H1 (cell line): Measurements from ENCODE around the gene FKBP5. TPM values are rescaled to one million over a fixed set of nuclear protein-coding genes. Genes with fewer than 3 reads are reported as not detected.

Source experiments
- CTCF ChIA-PET: fragments of 300-600 bp; sonication (Branson Sonifier 250); formaldehyde crosslinking; loops from one replicate; lab custom pipeline; 2021; ENCODE audit not compliant: partially characterized antibody; lab: Charles Lee
- POLR2A ChIA-PET: fragments of 300-600 bp; sonication (Branson Sonifier 250); formaldehyde crosslinking; loops from one replicate; lab custom pipeline; 2021; ENCODE audit warnings: inconsistent platforms; ENCODE audit not compliant: partially characterized antibody; lab: Charles Lee
- DNase-seq, 2 experiments: peaks; one replicate each; pipeline versions ENCODE4 v3.0.0 to v3.0.0-alpha.2; 2010 to 2022; ENCODE audit warnings: low spot score in 2 of 2, low read depth in 1 of 2, mixed read lengths in 1 of 2
- FAIRE-seq: peaks from 2 replicates; lab custom pipeline; 2011; peaks lifted over from hg19 to GRCh38; lab: Jason Lieb, UNC
- H2AFZ ChIP-seq: 2 replicates; pipeline ENCODE4 v1.8.1; 2012; ENCODE audit warnings: low read length, inconsistent platforms
- H2AK5ac ChIP-seq: 2 replicates; pipeline ENCODE4 v1.6.1; 2013; ENCODE audit warnings: low read depth, low read length
- H2BK120ac ChIP-seq: replicated peaks from 2 replicates; pipeline ENCODE3; 2013; ENCODE audit warnings: low read depth, low read length, inconsistent platforms
- H2BK12ac ChIP-seq: 2 replicates; pipeline ENCODE4 v1.6.1; 2013; ENCODE audit warnings: low read depth, low read length
- H2BK15ac ChIP-seq: 2 replicates; pipeline ENCODE4 v1.6.1; 2013; ENCODE audit warnings: low read length
- H2BK20ac ChIP-seq: 2 replicates; pipeline ENCODE4 v1.6.1; 2013; ENCODE audit warnings: low read length
- H2BK5ac ChIP-seq: 2 replicates; pipeline ENCODE4 v1.6.1; 2013; ENCODE audit warnings: low read depth, low read length
- H3K14ac ChIP-seq: 2 replicates; pipeline ENCODE4 v1.6.1; 2013; ENCODE audit warnings: inconsistent platforms; ENCODE audit not compliant: insufficient read length
- H3K18ac ChIP-seq: 2 replicates; pipeline ENCODE4 v1.6.1; 2013; ENCODE audit warnings: low read length; ENCODE audit errors: extremely low read depth
- H3K23ac ChIP-seq: 2 replicates; pipeline ENCODE4 v1.6.1; 2013; ENCODE audit warnings: inconsistent platforms; ENCODE audit not compliant: insufficient read length
- H3K23me2 ChIP-seq: 2 replicates; pipeline ENCODE4 v1.6.1; 2013; ENCODE audit warnings: low read depth, low read length
- H3K27ac ChIP-seq: 2 replicates; pipeline ENCODE4 v1.6.1; 2011; ENCODE audit warnings: low read depth, low read length, inconsistent platforms
- H3K27me3 ChIP-seq, 4 experiments: replicated peaks in 1 of 4; 1 replicate in 1 of 4; 2 replicates in 3 of 4; pipeline versions ENCODE4 v1.6.1 to v1.8.1; 2011 to 2013; ENCODE audit warnings: low read length in 3 of 4, mild to moderate bottlenecking in 3 of 4, inconsistent platforms in 2 of 4, mixed read lengths in 2 of 4, moderate library complexity in 1 of 4; ENCODE audit not compliant: control insufficient read depth in 3 of 4, insufficient read depth in 3 of 4; ENCODE audit errors: extremely low read depth in 1 of 4
- H3K36me3 ChIP-seq, 4 experiments: 2 replicates each; pipeline versions ENCODE4 v1.6.1 to v1.8.1; 2011 to 2013; ENCODE audit warnings: mild to moderate bottlenecking in 4 of 4, low read length in 3 of 4, moderate library complexity in 2 of 4, control low read depth in 1 of 4, inconsistent platforms in 1 of 4; ENCODE audit not compliant: insufficient read depth in 4 of 4, control insufficient read depth in 2 of 4
- H3K4ac ChIP-seq: replicated peaks from 2 replicates; pipeline ENCODE3; 2013; ENCODE audit warnings: low read length, low read depth, mixed read lengths, inconsistent platforms; ENCODE audit not compliant: insufficient read length
- H3K4me1 ChIP-seq, 4 experiments: replicated peaks in 1 of 4; 1 replicate in 1 of 4; 2 replicates in 3 of 4; pipeline versions ENCODE4 v1.6.1 to v1.8.1; 2011 to 2013; ENCODE audit warnings: low read length in 3 of 4, inconsistent platforms in 2 of 4, mixed read lengths in 1 of 4; ENCODE audit not compliant: insufficient read depth in 4 of 4, control insufficient read depth in 3 of 4
- H3K4me2 ChIP-seq, 2 experiments: 2 replicates each; pipeline versions ENCODE4 v1.6.1 to v1.8.1; 2011 to 2013; ENCODE audit warnings: low read depth in 2 of 2, low read length in 2 of 2, control low read depth in 1 of 2, inconsistent platforms in 1 of 2, mild to moderate bottlenecking in 1 of 2; ENCODE audit not compliant: insufficient read depth in 1 of 2
- H3K4me3 ChIP-seq, 4 experiments: fragments of 200-600, 300-600 bp in 1 of 4; sonication (generic), shearing (Covaris generic), sonication (Bioruptor Twin) in 1 of 4; 2 replicates each; pipeline versions ENCODE4 v1.5.1 to v1.8.1; 2011 to 2016; ENCODE audit warnings: low read length in 4 of 4, low read depth in 3 of 4, control low read depth in 2 of 4, inconsistent platforms in 2 of 4, mild to moderate bottlenecking in 2 of 4, mixed read lengths in 1 of 4, moderate library complexity in 1 of 4; ENCODE audit not compliant: insufficient read depth in 2 of 4; ENCODE audit errors: extremely low read depth in 1 of 4
- H3K56ac ChIP-seq: replicated peaks from 2 replicates; pipeline ENCODE3; 2013; ENCODE audit warnings: low read depth, mild to moderate bottlenecking, mixed read lengths, low read length, inconsistent platforms; ENCODE audit not compliant: insufficient read length
- H3K79me1 ChIP-seq: 2 replicates; pipeline ENCODE4 v1.6.1; 2013; ENCODE audit warnings: low read depth, low read length, control low read depth
- H3K79me2 ChIP-seq, 2 experiments: 2 replicates each; pipeline versions ENCODE4 v1.6.1 to v1.8.1; 2012 to 2013; ENCODE audit warnings: low read length in 2 of 2, mild to moderate bottlenecking in 2 of 2, inconsistent platforms in 1 of 2; ENCODE audit not compliant: insufficient read depth in 2 of 2, control insufficient read depth in 1 of 2
- H3K9ac ChIP-seq, 4 experiments: replicated peaks in 1 of 4; 1 replicate in 1 of 4; 2 replicates in 3 of 4; pipeline versions ENCODE4 v1.6.1 to v1.8.1; 2011 to 2013; ENCODE audit warnings: low read depth in 3 of 4, low read length in 3 of 4, control low read depth in 2 of 4, mild to moderate bottlenecking in 2 of 4, moderate library complexity in 2 of 4, inconsistent platforms in 1 of 4; ENCODE audit errors: extremely low read depth in 1 of 4
- H3K9me3 ChIP-seq, 2 experiments: 2 replicates each; pipeline versions ENCODE4 v1.6.1 to v1.8.1; 2012 to 2013; ENCODE audit warnings: mild to moderate bottlenecking in 2 of 2, moderate library complexity in 2 of 2, control low read depth in 1 of 2, inconsistent platforms in 1 of 2, low read depth in 1 of 2, low read length in 1 of 2, mixed read lengths in 1 of 2; ENCODE audit not compliant: insufficient read depth in 2 of 2
- H4K20me1 ChIP-seq, 2 experiments: replicated peaks in 1 of 2; 2 replicates each; pipeline versions ENCODE3 to v1.8.1; 2011 to 2013; ENCODE audit warnings: inconsistent platforms in 2 of 2, low read length in 2 of 2, mild to moderate bottlenecking in 1 of 2; ENCODE audit not compliant: insufficient read depth in 2 of 2, control insufficient read depth in 1 of 2
- H4K5ac ChIP-seq: 2 replicates; pipeline ENCODE4 v1.6.1; 2013; ENCODE audit warnings: low read length, low read depth, mixed read lengths, inconsistent platforms; ENCODE audit not compliant: insufficient read length
- H4K8ac ChIP-seq: 2 replicates; pipeline ENCODE4 v1.8.0; 2013; ENCODE audit warnings: mild to moderate bottlenecking, moderate library complexity, low read length, inconsistent platforms; ENCODE audit not compliant: insufficient read depth; ENCODE audit errors: extremely low read depth
- H4K91ac ChIP-seq: replicated peaks from 2 replicates; pipeline ENCODE3; 2013; ENCODE audit warnings: low read length, mixed read lengths, inconsistent platforms; ENCODE audit not compliant: insufficient read length
- MAX ChIP-seq: IDR thresholded peaks from 2 replicates; pipeline ENCODE4 v1.6.1; 2012; ENCODE audit warnings: inconsistent platforms
- RFX5 ChIP-seq: IDR thresholded peaks from 2 replicates; pipeline ENCODE4 v1.6.1; 2011; ENCODE audit warnings: low read depth, low read length, improper control_type of control experiment, borderline replicate concordance
- SAP30 ChIP-seq: fragments of 300-600 bp; sonication (generic); IDR thresholded peaks from 2 replicates; pipeline ENCODE4 v1.7.1; 2012; ENCODE audit warnings: low read length, moderate library complexity, mild to moderate bottlenecking, inconsistent platforms; ENCODE audit not compliant: insufficient read depth, insufficient replicate concordance
- SIRT6 ChIP-seq: IDR thresholded peaks from one replicate; pipeline ENCODE4 v1.7.1; 2012; ENCODE audit warnings: low read length, inconsistent platforms
- TCF12 ChIP-seq: IDR thresholded peaks from 2 replicates; pipeline ENCODE4 v1.6.1; 2011; ENCODE audit warnings: low read depth, mild to moderate bottlenecking, low read length
- ZNF274 ChIP-seq: IDR thresholded peaks from 2 replicates; pipeline ENCODE4 v1.7.0; 2012; ENCODE audit warnings: low read length, borderline replicate concordance; ENCODE audit errors: extremely low read depth
- WGBS, 2 experiments: shearing (Covaris generic) in 1 of 2; methylation state at CpG; one replicate each; pipeline versions ENCODE4 v1.1.6 to v1.1.7; 2013 to 2015; ENCODE audit warnings: low lambda C conversion rate in 2 of 2, mixed read lengths in 2 of 2, inconsistent platforms in 1 of 2, low coverage in 1 of 2, missing lambda C conversion rate in 1 of 2; ENCODE audit not compliant: insufficient replicate concordance in 2 of 2, insufficient coverage in 1 of 2, insufficient read length in 1 of 2; ENCODE audit errors: extremely low coverage in 1 of 2, missing lambda C conversion rate in 1 of 2; 5-methylcytosine and 5-hydroxymethylcytosine counted together
- polyA plus RNA-seq, 7 experiments: library from polyadenylated mRNA; depleted of rRNA in 3 of 7; stranded (reverse) in 5 of 7; unstranded in 2 of 7; fragments of >200 nt in 5 of 7; fragments of 200-250 nt in 2 of 7; gene quantifications; 1 replicate in 5 of 7; 2 replicates in 1 of 7; 4 replicates in 1 of 7; pipeline versions ENCODE4 v1.2.1 to v1.2.3, GENCODE V29; 2011 to 2013; ENCODE audit warnings: missing spikeins in 2 of 7, mixed read lengths in 2 of 7
- total RNA-seq: library from RNA; stranded (reverse); fragmentation: NEBNext Ultra II Directional; extraction: Animal tissue kit (Norgen Biotek cat#: 25700); gene quantifications from 2 replicates; pipeline ENCODE4 v1.2.1, GENCODE V29; 2021

The FKBP5 gene
- total and polyA plus RNA-seq, 2 of the 8 experiments (the other 6 are each of a cell fraction or from before 2014, with no cell fraction given) = 14.3 to 40.4 TPM

GRCh38 chr6:35686436-35686835, 2.3 kb downstream of the FKBP5 start:
- no peaks in the 10 kb centered on the region for H3K79me1 ChIP-seq
- H3K27ac ChIP-seq = no peak overlapping the region
- H3K4me1 ChIP-seq = peaks cover 0 to 4% (median 3%) of the 10 kb centered on the region in 4 experiments; a peak in 4 of 7 replicates
- no peaks in the 10 kb centered on the region for H3K36me3 ChIP-seq
- H2AK5ac ChIP-seq = no peak overlapping the region
- H4K91ac ChIP-seq = no peak overlapping the region
- no peak overlapping the region for H3K4ac ChIP-seq
- H3K9me3 ChIP-seq = no peaks in the 10 kb centered on the region
- WGBS, 2 experiments = 96% methylated on average over 2 of the region's 2 CpGs; no CpG with 5 or more reads in 1 of the 2 experiments
- peaks cover 11% of the 10 kb centered on the region for H3K23me2 ChIP-seq
- no peak overlapping the region for H2BK20ac ChIP-seq
- no peak overlapping the region for H2BK120ac ChIP-seq
- no peak overlapping the region for H3K9ac ChIP-seq
- H3K23ac ChIP-seq = no peak overlapping the region
- peaks cover 0 to 49% of the 10 kb centered on the region in 2 experiments; a peak in 2 of 4 replicates for H3K79me2 ChIP-seq
- no peak overlapping the region for H2BK15ac ChIP-seq
- H2BK12ac ChIP-seq = no peak overlapping the region
- H3K4me3 ChIP-seq = peak overlapping the region in 1 of 4 experiments; percentile 72; a peak in 1 of 8 replicates
- no peak overlapping the region for H3K56ac ChIP-seq
- TF ChIP-seq SIRT6 (no peak), TCF12 (no peak), RFX5 (no peak), SAP30 (no peak), ZNF274 (no peak), MAX (no peak)
- FAIRE-seq (no peak), DNase-seq (no peak)
- peaks cover 0 to 4% of the 10 kb centered on the region in 2 experiments for H4K20me1 ChIP-seq
- POLR2A ChIA-PET = interaction anchor here (1.3 to 2.1 kb wide), 2 partner anchors 41 to 46 kb away, joined by 6 to 9 read pairs; no protein-coding TSS in a partner anchor
- H3K18ac ChIP-seq = no peak overlapping the region
- CTCF ChIA-PET = interaction anchor here (1.0 to 2.1 kb wide), 7 partner anchors 23 to 163 kb away, joined by 3 to 6 read pairs (median 4); no protein-coding TSS in a partner anchor
- no peak overlapping the region for H3K4me2 ChIP-seq
- H4K8ac ChIP-seq = no peak overlapping the region
- H2BK5ac ChIP-seq = no peak overlapping the region
- no peak overlapping the region for H3K14ac ChIP-seq
- no peak overlapping the region for H2AFZ ChIP-seq
- no peaks in the 10 kb centered on the region for H3K27me3 ChIP-seq
- H4K5ac ChIP-seq = no peak overlapping the region
